Transverse colon (tissue), 4 donors: ENCODE results near the gene EIF6. TPM values are rescaled to one million over a fixed set of nuclear protein-coding genes. Genes with fewer than 3 reads are reported as not detected.

Experiments
- DNase-seq: peaks from one replicate; pipeline ENCODE4 v3.0.0-alpha.2; 2019
- H3K27ac ChIP-seq, 4 donors: fragments of 200-600 bp; sonication (generic); 2 replicates each; pipeline ENCODE4 v1.5.1; 2016 to 2018; ENCODE audit warnings: inconsistent platforms in 4 of 4
- H3K27me3 ChIP-seq: fragments of 200-600 bp; sonication (generic); 2 replicates; pipeline ENCODE4 v1.5.1; 2017; ENCODE audit warnings: inconsistent platforms
- H3K36me3 ChIP-seq, 4 donors: fragments of 200-600 bp; sonication (generic); 2 replicates each; pipeline ENCODE4 v1.5.1; 2017 to 2019; ENCODE audit warnings: inconsistent platforms in 4 of 4
- H3K4me1 ChIP-seq, 4 donors: fragments of 200-600 bp; sonication (generic); 2 replicates each; pipeline ENCODE4 v1.5.1; 2017 to 2020; ENCODE audit warnings: inconsistent platforms in 4 of 4
- H3K4me3 ChIP-seq, 4 donors: fragments of 200-600 bp; sonication (generic); 1 replicate in 1 of 4; 2 replicates in 3 of 4; pipeline versions ENCODE4 v1.5.1 to v1.6.1; 2017 to 2019; ENCODE audit warnings: inconsistent platforms in 4 of 4
- H3K9me3 ChIP-seq, 2 donors: fragments of 200-600 bp; sonication (generic); 2 replicates each; pipeline ENCODE4 v1.5.1; 2017 to 2019; ENCODE audit warnings: inconsistent platforms in 2 of 2
- CTCF ChIP-seq, 5 experiments: fragments of 200-600 bp in 3 of 5; fragments of 450-650 bp in 2 of 5; sonication (generic) in 3 of 5; IDR thresholded peaks; 1 replicate in 2 of 5; 2 replicates in 3 of 5; pipeline ENCODE4 v1.5.1; 2016 to 2017; ENCODE audit warnings: antibody characterized with exemption in 5 of 5, inconsistent platforms in 3 of 5, mild to moderate bottlenecking in 2 of 5, moderate library complexity in 1 of 5
- EP300 ChIP-seq: sonication (generic); formaldehyde crosslinking; IDR thresholded peaks from one replicate; pipeline ENCODE4 v1.6.1; 2017; ENCODE audit warnings: antibody characterized with exemption, low read depth
- POLR2A ChIP-seq: fragments of 450-650 bp; IDR thresholded peaks from one replicate; pipeline ENCODE4 v1.6.1; 2016; ENCODE audit warnings: antibody characterized with exemption, mild to moderate bottlenecking, moderate library complexity
- POLR2AphosphoS5 ChIP-seq, 3 donors: sonication (generic); formaldehyde crosslinking; IDR thresholded peaks; one replicate each; pipeline ENCODE4 v1.6.1; 2016; ENCODE audit warnings: antibody characterized with exemption in 3 of 3
- WGBS, 2 donors: methylation state at CpG; one replicate each; pipeline ENCODE4 v1.1.5; 2018; ENCODE audit warnings: low coverage in 1 of 2; 5-methylcytosine and 5-hydroxymethylcytosine counted together
- in situ Hi-C, 4 donors: fragments of 200-750 bp; cut with MboI; loops; one replicate each; pipeline versions ENCODE4 v1.15.0 to v1.15.1; 2017; ENCODE audit warnings: low sequenced_read_pairs in 3 of 4, low pct_ligation_motif_present in 1 of 4, low pct_unique_long_range_greater_than_20kb in 1 of 4
- intact Hi-C: fragments of 100-400 bp; cut with DNase I; formaldehyde crosslinking; loops from one replicate; pipeline ENCODE4 v1.15.1; 2023; ENCODE audit warnings: low total_unique reads
- total RNA-seq, 4 donors: library from RNA; depleted of rRNA; stranded (reverse); fragments of >200 nt; gene quantifications; one replicate each; pipeline ENCODE4 v1.1.0, GENCODE V29; 2016

Gene EIF6
- total RNA-seq, 4 donors from 2014 or later: 54.9 to 168 (median 100) TPM

GRCh38 chr20:35301426-35301825 is 16.9 kb upstream of the EIF6 start:
- Histone ChIP-seq H3K4me1 (peaks cover 7 to 35% (median 16%) of the 10 kb centered on the region in 4 donors), H3K36me3 (no peaks in the 10 kb centered on the region), H3K9me3 (no peaks in the 10 kb centered on the region), H3K27ac (no peak overlapping the region), H3K27me3 (no peaks in the 10 kb centered on the region), H3K4me3 (no peak overlapping the region)
- DNase-seq: no peak
- intact Hi-C loops: no loop called here
- TF ChIP-seq EP300: no peak
- no peak for TF ChIP-seq CTCF (IDR thresholded peaks at IDR 0.05)
- no peak for TF ChIP-seq POLR2AphosphoS5 (IDR thresholded peaks at IDR 0.05)
- no peak for TF ChIP-seq POLR2A
- 92 to 93% methylated on average over 2 of the region's 2 CpGs for WGBS, 2 donors
- in situ Hi-C loops: loop anchor here in 3 of 4 donors (5.0 to 10.0 kb wide), 2 partner anchors 143 to 151 kb away; no protein-coding TSS in a partner anchor

GRCh38 chr20:35300469-35301262 is 16.1 kb upstream of the EIF6 start:
- peaks cover 7 to 28% (median 12%) of the 10 kb centered on the region in 4 donors for H3K4me1 ChIP-seq
- H3K36me3 ChIP-seq: no peaks in the 10 kb centered on the region
- intact Hi-C loops: no loop called here
- no peaks in the 10 kb centered on the region for H3K27me3 ChIP-seq
- DNase-seq: no peak
- H3K27ac ChIP-seq: no peak overlapping the region
- TF ChIP-seq POLR2A (no peak), CTCF (IDR thresholded peaks at IDR 0.05) (no peak), POLR2AphosphoS5 (IDR thresholded peaks at IDR 0.05) (no peak), EP300 (no peak)
- 84% methylated on average over 4 of the region's 4 CpGs; no CpG with 5 or more reads in 1 of the 2 donors for WGBS, 2 donors
- H3K9me3 ChIP-seq: no peaks in the 10 kb centered on the region
- in situ Hi-C loops: loop anchor here in 3 of 4 donors (5.0 to 10.0 kb wide), 2 partner anchors 144 to 152 kb away; no protein-coding TSS in a partner anchor
- H3K4me3 ChIP-seq: no peak overlapping the region

- WGBS, 2 donors: 86 to 89% methylated on average over 1 to 4 of the region's 4 CpGs
- intact Hi-C loops: no loop called here
- peaks cover 7 to 22% (median 10%) of the 10 kb centered on the region in 4 donors for H3K4me1 ChIP-seq
- H3K4me3 ChIP-seq: no peak overlapping the region
- H3K27me3 ChIP-seq: no peaks in the 10 kb centered on the region
- no peak overlapping the region for H3K27ac ChIP-seq
- H3K36me3 ChIP-seq: no peaks in the 10 kb centered on the region
- no peaks in the 10 kb centered on the region for H3K9me3 ChIP-seq
- in situ Hi-C loops: loop anchor here (5.0 to 10.0 kb wide), 2 partner anchors 145 to 153 kb away; no protein-coding TSS in a partner anchor
- DNase-seq: no peak
- TF ChIP-seq EP300 (no peak), CTCF (IDR thresholded peaks at IDR 0.05) (no peak), POLR2AphosphoS5 (IDR thresholded peaks at IDR 0.05) (no peak), POLR2A (no peak)
Measured at GRCh38 chr20:35299780-35300179, 15.2 kb upstream of the EIF6 start.

GRCh38 chr20:35298264-35298663 is 13.7 kb upstream of the EIF6 start:
- in situ Hi-C loops: loop anchor here in 1 of 4 donors (10.0 kb wide), 1 partner anchor 147 kb away; no protein-coding TSS in a partner anchor
- H3K27ac ChIP-seq: no peak overlapping the region
- H3K4me3 ChIP-seq: no peak overlapping the region
- WGBS, 2 donors: 62 to 68% methylated on average over 3 to 5 of the region's 5 CpGs
- no peaks in the 10 kb centered on the region for H3K9me3 ChIP-seq
- H3K4me1 ChIP-seq: peaks cover 0 to 11% (median 1%) of the 10 kb centered on the region in 4 donors
- intact Hi-C loops: no loop called here
- H3K27me3 ChIP-seq: peaks cover 8% of the 10 kb centered on the region
- no peak for TF ChIP-seq POLR2A
- TF ChIP-seq POLR2AphosphoS5 (IDR thresholded peaks at IDR 0.05): no peak
- TF ChIP-seq CTCF (IDR thresholded peaks at IDR 0.05): no peak
- no peak for TF ChIP-seq EP300
- no peaks in the 10 kb centered on the region for H3K36me3 ChIP-seq
- no peak for DNase-seq
